Hematopoietic multipotent progenitor cell treated with erythropoietin and hydrocortisone succinate and interleukin-3 and kit ligand, for 6 days (in vitro differentiated cells): ENCODE measurements around the gene LYVE1.

Source experiments
- DNase-seq: peaks from one replicate; pipeline ENCODE4 v3.0.0-alpha.2; 2015

LYVE1 gene

DNA sequence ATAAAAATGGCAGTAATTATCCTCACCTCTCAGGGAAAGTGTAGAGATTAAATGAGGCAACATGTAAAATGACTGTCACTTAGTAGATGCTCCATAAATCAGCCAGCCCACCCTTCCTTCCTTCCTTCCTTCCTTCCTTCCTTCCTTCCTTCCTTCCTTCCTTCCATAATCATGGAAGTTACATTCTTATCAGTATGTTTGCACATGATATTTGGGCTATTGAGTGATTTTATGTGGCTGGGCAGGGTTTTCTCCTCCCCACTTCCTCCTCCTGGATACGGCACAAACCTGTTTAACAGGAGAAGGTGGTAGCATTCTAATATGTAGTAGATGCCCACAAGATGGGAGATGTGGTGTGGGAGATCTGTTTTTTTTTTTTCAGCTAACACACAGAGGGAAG is 11.9 kb downstream of the LYVE1 start:
- no peak for DNase-seq

- no peak for DNase-seq
These were observed 16.6 kb downstream of the LYVE1 start for GRCh38 chr11:10551845-10552352.

- no peak for DNase-seq
These were observed 17.2 kb downstream of the LYVE1 start for GRCh38 chr11:10551290-10551592.

GRCh38 chr11:10550503-10551289 is 17.8 kb downstream of the LYVE1 start:
- no peak for DNase-seq

GRCh38 chr11:10544491-10545465 is 23.7 kb downstream of the LYVE1 start:
- peak; percentile 29 for DNase-seq

DNA sequence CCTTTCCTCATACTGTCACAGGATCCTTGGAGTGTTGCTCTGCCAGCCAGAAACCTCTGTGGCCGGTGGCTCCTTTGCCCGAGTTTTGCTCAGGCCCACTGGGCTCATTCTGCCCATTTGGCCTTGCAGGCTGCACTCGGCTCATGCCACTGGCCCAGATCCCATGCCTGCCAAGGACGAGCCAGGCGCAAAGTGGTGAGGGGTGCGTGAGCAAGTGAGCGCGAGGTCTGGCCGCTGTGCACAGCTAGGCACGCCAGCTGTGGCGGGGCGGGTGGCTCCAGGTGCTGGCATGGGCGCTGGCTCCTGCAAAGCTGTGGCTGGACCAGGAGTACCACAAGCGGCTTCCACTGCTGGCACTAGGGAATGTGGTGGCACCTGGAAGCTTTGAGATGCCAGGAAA is 24.7 kb downstream of the LYVE1 start:
- DNase-seq = no peak

GRCh38 chr11:10542776-10543175 is 25.7 kb downstream of the LYVE1 start:
- no peak for DNase-seq

DNA sequence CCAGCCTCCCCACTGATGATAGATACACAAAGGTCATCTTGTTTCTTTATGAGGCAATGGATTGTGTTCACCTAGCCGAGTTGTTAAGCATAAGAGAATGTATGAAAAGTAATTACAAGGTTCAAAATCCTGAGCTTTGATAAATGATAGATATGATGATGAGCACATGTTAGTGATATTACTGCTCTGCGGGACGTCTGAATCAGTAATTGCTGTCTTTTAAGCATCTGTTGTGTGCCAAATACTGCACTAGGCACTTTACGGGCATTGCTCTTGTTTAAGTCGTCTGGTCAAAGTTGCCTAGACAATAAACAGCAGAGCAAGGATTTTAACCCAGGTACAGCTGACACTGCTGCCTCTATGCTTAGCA is 26.9 kb downstream of the LYVE1 start:
- DNase-seq = no peak

DNA sequence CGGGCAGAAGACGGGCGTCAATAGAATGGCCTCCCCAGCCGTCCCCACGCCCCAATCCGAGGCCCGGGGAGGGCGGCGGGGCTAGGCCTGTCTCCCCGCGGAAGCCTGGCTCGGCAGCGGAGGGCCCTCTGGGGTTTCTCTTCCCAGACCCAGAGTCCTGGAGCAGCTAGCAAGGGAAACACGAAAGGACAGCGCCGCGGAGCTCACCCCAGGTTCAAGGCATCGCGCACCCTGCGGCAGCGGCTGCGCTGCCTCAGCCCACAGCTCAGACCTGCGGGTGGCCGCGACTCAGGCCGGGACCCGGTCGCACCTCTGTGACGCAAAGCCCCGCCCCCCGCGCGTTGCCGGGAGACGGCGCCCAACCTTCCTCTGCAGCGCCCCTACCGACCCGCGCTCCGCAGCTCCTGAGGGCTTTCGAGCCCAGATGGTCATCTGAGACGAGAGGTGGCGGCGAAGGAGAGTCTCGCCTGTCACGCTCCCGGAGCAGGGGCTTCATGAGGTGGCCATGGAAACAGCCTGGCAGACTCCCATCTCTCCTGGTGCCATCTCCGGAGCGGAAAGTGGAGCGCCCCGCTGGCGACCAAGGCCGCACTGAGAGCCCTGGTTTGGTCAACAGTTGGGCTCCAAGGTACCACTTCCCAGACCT is 27.4 kb downstream of the LYVE1 start, which contains the start of gene RNF141:
Gene RNF141 (minus strand): TSS at position 273 of the 646 bp plus-strand sequence. CDS start 7,029 bp downstream, outside the sequence.
- peak; percentile 96 for DNase-seq

DNA sequence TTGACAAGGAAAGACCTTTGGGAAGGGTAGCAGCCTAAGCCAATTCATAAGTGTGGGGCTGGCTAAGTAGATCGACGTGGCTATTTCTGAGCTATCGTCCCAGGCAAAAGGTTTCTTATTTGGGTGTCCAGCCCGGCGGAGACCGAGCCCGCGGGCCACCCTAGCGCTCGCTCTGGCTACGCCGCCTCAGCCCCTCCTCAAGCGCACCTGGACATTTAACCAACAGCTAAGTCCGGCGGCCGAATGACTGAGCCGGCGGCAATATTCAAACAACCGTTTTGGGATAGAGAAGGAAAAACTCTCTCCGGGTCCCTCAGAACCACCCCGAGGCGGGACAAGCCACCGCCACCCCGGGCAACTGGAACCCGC is 27.9 kb downstream of the LYVE1 start:
- DNase-seq = peak; percentile 36

DNA sequence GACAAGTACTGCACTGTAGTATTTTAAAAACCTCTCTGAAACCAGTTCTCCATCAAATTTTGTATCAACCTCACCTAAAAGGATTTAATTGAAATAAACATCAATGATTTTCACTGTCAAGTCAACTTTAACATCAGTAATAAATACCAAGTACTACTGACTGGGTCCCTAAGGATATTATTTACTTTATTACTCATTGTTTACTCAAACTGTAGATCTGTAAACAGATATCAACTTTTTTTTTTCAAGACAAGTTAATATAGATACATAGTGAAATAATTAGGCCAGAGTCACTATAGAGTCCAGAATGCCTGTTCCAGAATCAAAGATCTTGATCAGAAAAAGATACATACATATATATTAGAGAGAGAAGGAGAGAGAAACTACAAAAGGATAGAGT is 29.1 kb downstream of the LYVE1 start:
- DNase-seq = no peak

GRCh38 chr11:10538924-10539323 is 29.5 kb downstream of the LYVE1 start:
- no peak for DNase-seq

DNA sequence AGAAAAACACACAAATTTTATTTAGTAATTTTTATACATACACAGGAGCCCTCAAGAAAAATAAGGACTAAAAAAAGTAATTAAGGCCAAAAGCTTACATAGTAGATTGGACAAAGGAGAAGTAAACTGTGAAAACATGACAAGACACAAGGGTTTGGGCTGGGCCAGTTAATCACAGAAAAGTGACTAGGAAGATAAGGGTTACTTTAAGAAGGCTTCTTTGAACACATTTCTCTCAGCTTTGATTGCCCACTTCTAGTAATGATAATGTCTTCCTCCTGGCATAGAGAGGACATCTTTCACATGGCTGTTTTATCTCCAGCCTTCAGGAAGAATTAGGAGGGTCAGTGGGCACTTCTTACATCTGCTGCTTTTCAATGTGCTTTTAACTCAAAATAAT is 30.9 kb downstream of the LYVE1 start:
- DNase-seq = peak; percentile 62

- DNase-seq = no peak
These were observed 34.1 kb downstream of the LYVE1 start for GRCh38 chr11:10534316-10534715.

DNA sequence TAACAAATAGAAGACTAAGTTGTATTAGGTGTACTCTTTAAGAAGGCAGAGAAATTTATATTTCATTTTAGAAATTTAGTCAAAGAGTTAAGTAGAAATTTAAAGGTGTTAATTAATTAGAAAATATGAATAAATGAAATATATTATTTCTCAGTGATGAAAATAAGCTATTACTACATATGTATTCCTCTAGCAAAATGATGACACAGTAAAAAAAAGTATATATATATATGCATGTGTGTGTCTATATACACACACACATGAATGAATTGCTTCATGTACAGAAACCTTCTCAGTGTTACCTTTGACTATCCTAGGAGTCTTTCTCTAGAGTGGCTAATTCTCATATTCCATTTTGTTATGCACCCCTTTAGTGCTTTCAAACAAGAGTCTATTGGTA is 35.1 kb downstream of the LYVE1 start:
- DNase-seq = no peak

DNA sequence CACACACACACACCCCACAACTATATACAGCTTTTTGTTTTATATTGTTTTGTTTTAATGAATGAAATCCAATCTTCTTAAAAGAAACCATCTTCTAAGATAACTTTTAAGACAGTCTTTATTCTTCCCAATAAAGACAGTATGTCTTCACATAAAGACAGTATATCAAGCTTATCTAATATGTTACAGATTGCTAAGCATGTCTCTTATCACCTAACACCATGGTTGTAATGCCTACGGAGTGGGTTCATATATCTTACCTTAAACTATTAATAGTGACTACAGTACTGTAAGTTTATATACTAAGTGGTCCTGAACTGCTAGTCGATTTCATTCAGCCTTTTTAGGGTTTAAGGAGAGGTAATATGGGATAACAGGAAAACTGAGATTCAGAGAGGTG is 35.9 kb downstream of the LYVE1 start:
- DNase-seq = peak; percentile 41

- DNase-seq = no peak
These were observed 39.2 kb downstream of the LYVE1 start for GRCh38 chr11:10529279-10529678.

DNA sequence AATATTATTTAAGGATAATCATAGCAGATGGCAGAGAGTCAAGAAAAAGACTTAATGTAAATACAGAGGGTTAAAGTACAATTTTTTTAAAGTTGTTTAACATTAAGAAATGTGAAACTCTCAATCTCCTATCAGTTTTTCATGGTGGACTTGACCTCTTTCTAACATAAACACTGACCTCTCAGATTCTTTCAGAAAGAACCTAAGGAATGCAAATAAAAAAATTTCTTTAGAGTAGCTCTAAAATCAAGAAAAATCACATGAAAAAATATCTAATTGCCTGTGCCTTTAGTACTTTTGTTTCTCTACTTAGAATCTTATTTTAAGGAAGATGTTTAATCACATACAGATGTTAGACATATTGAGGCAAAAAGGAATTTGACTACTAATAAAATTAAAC is 40.3 kb downstream of the LYVE1 start:
- no peak for DNase-seq

DNA sequence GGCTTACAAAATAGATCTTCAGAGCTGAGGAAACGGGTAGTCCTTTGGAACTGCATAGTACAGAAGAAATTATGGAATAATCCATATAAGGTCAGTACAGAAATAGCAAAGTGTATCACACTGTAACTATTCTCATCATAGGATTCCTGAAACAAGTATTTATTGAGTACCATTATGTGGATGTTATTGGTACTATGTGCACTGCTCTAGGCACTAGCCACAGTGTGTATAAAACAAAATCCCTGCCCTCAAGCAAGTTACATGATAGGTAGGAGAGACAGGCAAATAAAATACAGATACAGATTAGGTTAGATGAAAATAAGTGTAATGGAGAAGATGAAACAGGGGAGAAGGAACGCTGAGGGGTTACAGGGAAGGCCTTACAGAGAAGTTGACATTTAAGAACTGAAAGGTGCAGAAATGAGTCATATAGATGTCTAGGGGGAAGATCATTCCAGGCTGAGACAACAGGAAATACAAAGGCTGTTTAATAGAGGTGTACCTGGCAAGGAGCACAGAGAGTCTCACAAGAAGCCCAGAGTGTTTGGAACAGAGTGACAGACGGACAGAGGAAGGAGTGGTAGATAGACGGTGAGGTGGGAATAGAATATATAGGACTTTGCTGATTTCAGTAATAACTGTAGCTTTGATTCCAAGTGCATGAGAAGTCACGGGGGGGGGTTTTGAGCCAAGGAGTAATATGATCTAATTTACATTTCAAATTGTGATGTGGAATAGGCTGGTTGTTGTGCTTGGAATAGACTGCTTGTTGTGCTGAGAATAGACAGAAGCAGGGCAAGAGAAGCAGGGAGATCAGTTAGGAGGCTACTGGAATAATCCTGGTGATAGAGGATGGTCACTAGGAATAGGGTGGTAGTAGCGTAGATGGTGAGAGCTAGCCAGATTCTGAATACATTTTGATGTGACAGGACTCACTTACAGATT is 41.2 kb downstream of the LYVE1 start:
- DNase-seq = no peak

GRCh38 chr11:10524471-10524870 is 44.0 kb downstream of the LYVE1 start:
- DNase-seq = no peak

DNA sequence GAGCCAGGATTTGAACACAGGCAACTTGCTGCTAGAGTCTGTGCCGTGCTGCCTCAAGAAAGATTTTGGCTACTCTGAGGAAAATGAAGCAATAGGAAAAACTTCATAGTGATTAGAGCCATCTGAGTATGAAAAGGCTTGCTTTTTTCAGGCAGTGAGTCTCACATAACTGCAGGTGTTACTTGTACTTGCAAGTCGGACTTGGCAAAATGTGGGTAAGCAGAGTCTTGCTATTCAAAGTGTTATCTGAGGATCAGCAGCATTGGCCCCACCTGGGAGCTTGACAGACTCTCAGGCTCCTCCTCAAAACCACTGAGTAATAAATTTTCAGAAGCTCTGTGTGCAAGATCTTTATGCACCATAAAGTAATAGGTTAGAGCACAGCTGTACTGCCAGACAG is 45.5 kb downstream of the LYVE1 start:
- no peak for DNase-seq

GRCh38 chr11:10522276-10522675 is 46.2 kb downstream of the LYVE1 start:
- DNase-seq = no peak
